Measurements from ENCODE around the gene TFF3.

- TF ChIP-seq EP300 (conservative IDR thresholded peaks at IDR 0.05; ENCODE audit: poor library complexity, severe bottlenecking): no peak
- no peak for TF ChIP-seq CTCF (IDR thresholded peaks at IDR 0.05; ENCODE audit: poor library complexity, severe bottlenecking)
- TF ChIP-seq MXI1 (conservative IDR thresholded peaks at IDR 0.05; ENCODE audit: poor library complexity, severe bottlenecking): no peak
Measured at GRCh38 chr21:42338729-42339715, 23.8 kb upstream of the TFF3 start.

Measured in neural cell (in vitro differentiated cells).